Muscle layer of colon (tissue), 2 donors: ENCODE measurements around the gene MCF2L.

ENCODE experiments used
- H3K27ac ChIP-seq: one replicate; pipeline ENCODE4 v1.7.0; 2013; ENCODE audit warnings: low read depth, mild to moderate bottlenecking, low read length, moderate library complexity
- H3K27me3 ChIP-seq, 2 donors: one replicate each; pipeline ENCODE4 v1.7.0; 2013; ENCODE audit warnings: low read length in 2 of 2, mild to moderate bottlenecking in 2 of 2; ENCODE audit not compliant: insufficient read depth in 2 of 2, control insufficient read depth in 1 of 2
- H3K36me3 ChIP-seq: one replicate; pipeline ENCODE4 v1.7.0; 2013; ENCODE audit warnings: mild to moderate bottlenecking, low read length; ENCODE audit not compliant: insufficient read depth
- H3K4me1 ChIP-seq: one replicate; pipeline ENCODE4 v1.7.0; 2013; ENCODE audit warnings: mild to moderate bottlenecking, low read length; ENCODE audit not compliant: insufficient read depth
- H3K4me3 ChIP-seq, 2 donors: one replicate each; pipeline ENCODE4 v1.7.0; 2013; ENCODE audit warnings: low read length in 2 of 2, low read depth in 1 of 2, mild to moderate bottlenecking in 1 of 2, moderate library complexity in 1 of 2
- H3K9ac ChIP-seq: one replicate; pipeline ENCODE4 v1.7.0; 2013; ENCODE audit warnings: low read length
- H3K9me3 ChIP-seq: one replicate; pipeline ENCODE4 v1.7.0; 2013; ENCODE audit warnings: mild to moderate bottlenecking, low read length
- donor health status: abdominal sarcoma.
- donor health status: Adenocarcinoma of cecum.

Gene MCF2L

GRCh38 chr13:113121928-113122471, 153.0 kb downstream of the MCF2L start:
- Histone ChIP-seq H3K27me3 (no peaks in the 10 kb centered on the region), H3K9ac (no peak overlapping the region), H3K36me3 (no peaks in the 10 kb centered on the region), H3K9me3 (no peaks in the 10 kb centered on the region), H3K27ac (no peak overlapping the region), H3K4me1 (no peaks in the 10 kb centered on the region), H3K4me3 (no peak overlapping the region)

GRCh38 chr13:113122550-113123225, 153.7 kb downstream of the MCF2L start, which contains the start of gene F10:
TSS of gene F10 (plus strand) at chr13:113122799. CDS start at chr13:113122856, 57 bp downstream.
- no peaks in the 10 kb centered on the region for H3K36me3 ChIP-seq
- H3K9me3 ChIP-seq = no peaks in the 10 kb centered on the region
- H3K4me1 ChIP-seq = no peaks in the 10 kb centered on the region
- no peak within 1 kb of the TSS for H3K9ac ChIP-seq
- H3K4me3 ChIP-seq = no peak within 1 kb of the TSS
- no peaks in the 10 kb centered on the region for H3K27me3 ChIP-seq
- no peak within 1 kb of the TSS for H3K27ac ChIP-seq

- Histone ChIP-seq H3K27me3 (no peaks in the 10 kb centered on the region), H3K27ac (no peak overlapping the region), H3K4me3 (no peak overlapping the region), H3K36me3 (no peaks in the 10 kb centered on the region), H3K9me3 (no peaks in the 10 kb centered on the region), H3K4me1 (no peaks in the 10 kb centered on the region), H3K9ac (no peak overlapping the region)
These were observed 154.5 kb downstream of the MCF2L start for GRCh38 chr13:113123226-113124201.

- Histone ChIP-seq H3K9me3 (no peaks in the 10 kb centered on the region), H3K4me3 (no peak overlapping the region), H3K4me1 (no peaks in the 10 kb centered on the region), H3K27me3 (peaks cover 0 to 1% of the 10 kb centered on the region in 2 donors), H3K27ac (no peak overlapping the region), H3K36me3 (no peaks in the 10 kb centered on the region), H3K9ac (no peak overlapping the region)
These were observed 155.4 kb downstream of the MCF2L start for GRCh38 chr13:113124211-113124970.

- Histone ChIP-seq H3K4me3 (no peak overlapping the region), H3K27ac (no peak overlapping the region), H3K27me3 (peaks cover 0 to 11% of the 10 kb centered on the region in 2 donors), H3K36me3 (no peaks in the 10 kb centered on the region), H3K4me1 (no peaks in the 10 kb centered on the region), H3K9me3 (no peaks in the 10 kb centered on the region), H3K9ac (no peak overlapping the region)
These were observed 156.7 kb downstream of the MCF2L start for GRCh38 chr13:113125506-113126264.

GRCh38 chr13:113126265-113127150, 157.5 kb downstream of the MCF2L start:
- no peaks in the 10 kb centered on the region for H3K36me3 ChIP-seq
- H3K9me3 ChIP-seq = no peaks in the 10 kb centered on the region
- H3K27ac ChIP-seq = no peak overlapping the region
- no peaks in the 10 kb centered on the region for H3K4me1 ChIP-seq
- no peak overlapping the region for H3K9ac ChIP-seq
- no peak overlapping the region for H3K4me3 ChIP-seq
- H3K27me3 ChIP-seq = peaks cover 0 to 11% of the 10 kb centered on the region in 2 donors

- H3K4me1 ChIP-seq = no peaks in the 10 kb centered on the region
- H3K9me3 ChIP-seq = no peaks in the 10 kb centered on the region
- H3K36me3 ChIP-seq = no peaks in the 10 kb centered on the region
- H3K27ac ChIP-seq = no peak overlapping the region
- peak overlapping the region in 1 of 2 donors; percentile 50 for H3K4me3 ChIP-seq
- no peak overlapping the region for H3K9ac ChIP-seq
- peaks cover 0 to 11% of the 10 kb centered on the region in 2 donors for H3K27me3 ChIP-seq
These were observed 160.5 kb downstream of the MCF2L start for GRCh38 chr13:113129480-113129879.

- H3K4me1 ChIP-seq = no peaks in the 10 kb centered on the region
These were observed 161.1 kb downstream of the MCF2L start for GRCh38 chr13:113129921-113130750.

GRCh38 chr13:113135281-113135760, 166.3 kb downstream of the MCF2L start:
- Histone ChIP-seq H3K36me3 (no peaks in the 10 kb centered on the region), H3K27ac (no peak overlapping the region), H3K27me3 (peaks cover 0 to under 1% of the 10 kb centered on the region in 2 donors), H3K9ac (no peak overlapping the region), H3K4me1 (no peaks in the 10 kb centered on the region), H3K4me3 (no peak overlapping the region), H3K9me3 (no peaks in the 10 kb centered on the region)

More at GRCh38 chr13:113129921-113130750, 161.1 kb downstream of the MCF2L start:
- no peak overlapping the region for H3K27ac ChIP-seq
- peak overlapping the region; percentile 41 to 50 for H3K4me3 ChIP-seq
- H3K27me3 ChIP-seq = peaks cover 0 to 11% of the 10 kb centered on the region in 2 donors
- H3K9ac ChIP-seq = no peak overlapping the region
- no peaks in the 10 kb centered on the region for H3K36me3 ChIP-seq
- H3K9me3 ChIP-seq = no peaks in the 10 kb centered on the region
